IMR-90 (cell line): ENCODE measurements around the gene DENND1A. TPM values are rescaled to one million over a fixed set of nuclear protein-coding genes. Genes with fewer than 3 reads are reported as not detected.

ENCODE experiments used
- ATAC-seq: fragments of 200-7000 bp; cut with Tn5 transposase; 2 replicates; pipeline ENCODE4 v1.9.1; 2020; ENCODE audit warnings: low read depth, mild to moderate bottlenecking, moderate library complexity
- BruUV-seq: library from RNA; stranded (reverse); fragments of 400-500 nt; replicated peaks from 2 replicates; lab custom pipeline; 2021; lab: Mats Ljungman, UMichigan
- CTCF ChIA-PET: fragments of 300-600 bp; formaldehyde crosslinking; extraction: SDS; loops from one replicate; lab custom pipeline; 2021; ENCODE audit warnings: antibody characterized with exemption; lab: Yijun Ruan, JAX
- POLR2A ChIA-PET: fragments of 300-600 bp; sonication (Branson Sonifier 250); formaldehyde crosslinking; loops from one replicate; lab custom pipeline; 2022; ENCODE audit warnings: antibody characterized with exemption; ENCODE audit not compliant: unreplicated experiment; lab: Charles Lee
- DNase-seq: peaks from one replicate; pipeline ENCODE4 v3.0.0; 2013
- H2AFZ ChIP-seq: replicated peaks from 2 replicates; pipeline ENCODE3; 2013; ENCODE audit warnings: low read length, mild to moderate bottlenecking; ENCODE audit not compliant: poor library complexity
- H2AK5ac ChIP-seq: 2 replicates; pipeline ENCODE4 v1.6.1; 2013; ENCODE audit warnings: low read depth, low read length, inconsistent platforms
- H2AK9ac ChIP-seq: replicated peaks from 2 replicates; pipeline ENCODE3; 2013; ENCODE audit warnings: mild to moderate bottlenecking, low read depth, low read length, moderate library complexity; ENCODE audit not compliant: poor library complexity
- H2BK120ac ChIP-seq: 2 replicates; pipeline ENCODE4 v1.6.1; 2013; ENCODE audit warnings: low read depth, low read length, inconsistent platforms
- H2BK15ac ChIP-seq: 3 replicates; pipeline ENCODE4 v1.6.1; 2013; ENCODE audit warnings: low read depth, low read length, inconsistent platforms
- H2BK20ac ChIP-seq: 2 replicates; pipeline ENCODE4 v1.6.1; 2013; ENCODE audit warnings: low read depth, mild to moderate bottlenecking, inconsistent platforms, low read length, moderate library complexity
- H2BK5ac ChIP-seq: 2 replicates; pipeline ENCODE4 v1.6.1; 2013; ENCODE audit warnings: mild to moderate bottlenecking, low read depth, low read length, inconsistent platforms; ENCODE audit not compliant: poor library complexity, severe bottlenecking
- H3K14ac ChIP-seq: replicated peaks from 2 replicates; pipeline ENCODE4 v1.6.1; 2013; ENCODE audit warnings: low read depth, low read length, inconsistent platforms
- H3K18ac ChIP-seq: 2 replicates; pipeline ENCODE4 v1.6.1; 2013; ENCODE audit warnings: low read depth, low read length, control low read depth
- H3K23ac ChIP-seq: 2 replicates; pipeline ENCODE4 v1.6.1; 2013; ENCODE audit warnings: low read depth, low read length, inconsistent platforms
- H3K27ac ChIP-seq: 2 replicates; pipeline ENCODE4 v1.5.1; 2013; ENCODE audit warnings: mild to moderate bottlenecking, control low read depth, low read length; ENCODE audit not compliant: insufficient read depth
- H3K27me3 ChIP-seq: 2 replicates; pipeline ENCODE4 v1.6.1; 2013; ENCODE audit warnings: low read length; ENCODE audit not compliant: control insufficient read depth, insufficient read depth
- H3K36me3 ChIP-seq: 2 replicates; pipeline ENCODE4 v1.6.1; 2013; ENCODE audit warnings: low read length, mixed read lengths; ENCODE audit not compliant: control insufficient read depth, insufficient read depth
- H3K4ac ChIP-seq: 2 replicates; pipeline ENCODE4 v1.6.1; 2013; ENCODE audit warnings: low read depth, low read length, inconsistent platforms
- H3K4me1 ChIP-seq: 2 replicates; pipeline ENCODE4 v1.6.1; 2013; ENCODE audit warnings: low read length, mixed read lengths; ENCODE audit not compliant: control insufficient read depth, insufficient read depth
- H3K4me2 ChIP-seq: 2 replicates; pipeline ENCODE4 v1.6.1; 2013; ENCODE audit warnings: low read depth, mild to moderate bottlenecking, control low read depth, low read length, moderate library complexity
- H3K4me3 ChIP-seq: 2 replicates; pipeline ENCODE4 v1.5.1; 2013; ENCODE audit warnings: low read depth, mild to moderate bottlenecking, control low read depth, low read length, moderate library complexity; ENCODE audit not compliant: insufficient read depth
- H3K56ac ChIP-seq: 2 replicates; pipeline ENCODE4 v1.6.1; 2013; ENCODE audit warnings: low read length, inconsistent platforms; ENCODE audit not compliant: insufficient read depth; ENCODE audit errors: extremely low read depth
- H3K79me1 ChIP-seq, 2 experiments: 2 replicates each; pipeline ENCODE4 v1.6.1; 2013; ENCODE audit warnings: low read length in 2 of 2, inconsistent platforms in 1 of 2, low read depth in 1 of 2
- H3K9ac ChIP-seq: 2 replicates; pipeline ENCODE4 v1.6.1; 2013; ENCODE audit warnings: low read depth, low read length, control low read depth
- H3K9me1 ChIP-seq: 2 replicates; pipeline ENCODE4 v1.6.1; 2013; ENCODE audit warnings: low read length, inconsistent platforms; ENCODE audit not compliant: insufficient read depth
- H3K9me3 ChIP-seq: 2 replicates; pipeline ENCODE4 v1.6.1; 2013; ENCODE audit warnings: low read length; ENCODE audit not compliant: control insufficient read depth, insufficient read depth
- H4K20me1 ChIP-seq: 2 replicates; pipeline ENCODE4 v1.6.1; 2013; ENCODE audit warnings: low read length, inconsistent platforms; ENCODE audit not compliant: insufficient read depth
- H4K5ac ChIP-seq: 2 replicates; pipeline ENCODE4 v1.6.1; 2013; ENCODE audit warnings: mild to moderate bottlenecking, low read depth, low read length, control low read depth
- H4K8ac ChIP-seq, 2 experiments: 2 replicates each; pipeline ENCODE4 v1.6.1; 2013; ENCODE audit warnings: low read depth in 2 of 2, low read length in 2 of 2, control low read depth in 1 of 2, inconsistent platforms in 1 of 2
- H4K91ac ChIP-seq: 2 replicates; pipeline ENCODE4 v1.6.1; 2013; ENCODE audit warnings: low read depth, low read length, inconsistent platforms; ENCODE audit not compliant: insufficient read depth
- RFX5 ChIP-seq: IDR thresholded peaks from 2 replicates; pipeline ENCODE4 v1.8.0; 2012; ENCODE audit warnings: low read depth, mild to moderate bottlenecking, low read length, moderate library complexity
- SMC3 ChIP-seq: fragments of 150-350 bp; IDR thresholded peaks from 2 replicates; pipeline ENCODE4 v1.6.1; 2016; ENCODE audit warnings: low read depth, mild to moderate bottlenecking, antibody characterized with exemption, low read length, moderate library complexity
- WGBS, 2 experiments: methylation state at CpG; one replicate each; pipeline versions ENCODE4 v1.1.5 to v1.1.7; 2013; ENCODE audit warnings: missing lambda C conversion rate in 2 of 2; ENCODE audit not compliant: insufficient read length in 1 of 2; ENCODE audit errors: extremely low coverage in 2 of 2; 5-methylcytosine and 5-hydroxymethylcytosine counted together
- dilution Hi-C: fragments of 300-500 bp; cut with HindIII; formaldehyde crosslinking; loops from one replicate; pipeline ENCODE4 v1.14.3; 2018; ENCODE audit warnings: low sequenced_read_pairs; ENCODE audit not compliant: unreplicated experiment
- in situ Hi-C: fragments of 300-500 bp; cut with MboI; formaldehyde crosslinking; loops from 3 replicates; pipeline ENCODE4 v1.14.3; 2019; ENCODE audit warnings: low sequenced_read_pairs, inconsistent platforms, mixed read lengths
- intact Hi-C: fragments of 100-400 bp; cut with micrococcal nuclease; formaldehyde crosslinking; loops from 2 replicates; pipeline ENCODE4 v1.10.0; 2022
- polyA plus RNA-seq, 3 experiments: library from polyadenylated mRNA; depleted of rRNA; stranded (reverse); fragments of >200 nt; gene quantifications; 2 replicates each; pipeline ENCODE4 v1.2.3, GENCODE V29; 2012; ENCODE audit warnings: low replicate concordance in 1 of 3
- total RNA-seq: library from RNA; depleted of rRNA; stranded (reverse); fragments of >200 nt; gene quantifications from 2 replicates; pipeline ENCODE4 v1.2.3, GENCODE V29; 2012

The DENND1A gene
- total and polyA plus RNA-seq, 2 of the 4 experiments (the other 2 are of a cell fraction), result 21.4 to 27.6 TPM

DNA sequence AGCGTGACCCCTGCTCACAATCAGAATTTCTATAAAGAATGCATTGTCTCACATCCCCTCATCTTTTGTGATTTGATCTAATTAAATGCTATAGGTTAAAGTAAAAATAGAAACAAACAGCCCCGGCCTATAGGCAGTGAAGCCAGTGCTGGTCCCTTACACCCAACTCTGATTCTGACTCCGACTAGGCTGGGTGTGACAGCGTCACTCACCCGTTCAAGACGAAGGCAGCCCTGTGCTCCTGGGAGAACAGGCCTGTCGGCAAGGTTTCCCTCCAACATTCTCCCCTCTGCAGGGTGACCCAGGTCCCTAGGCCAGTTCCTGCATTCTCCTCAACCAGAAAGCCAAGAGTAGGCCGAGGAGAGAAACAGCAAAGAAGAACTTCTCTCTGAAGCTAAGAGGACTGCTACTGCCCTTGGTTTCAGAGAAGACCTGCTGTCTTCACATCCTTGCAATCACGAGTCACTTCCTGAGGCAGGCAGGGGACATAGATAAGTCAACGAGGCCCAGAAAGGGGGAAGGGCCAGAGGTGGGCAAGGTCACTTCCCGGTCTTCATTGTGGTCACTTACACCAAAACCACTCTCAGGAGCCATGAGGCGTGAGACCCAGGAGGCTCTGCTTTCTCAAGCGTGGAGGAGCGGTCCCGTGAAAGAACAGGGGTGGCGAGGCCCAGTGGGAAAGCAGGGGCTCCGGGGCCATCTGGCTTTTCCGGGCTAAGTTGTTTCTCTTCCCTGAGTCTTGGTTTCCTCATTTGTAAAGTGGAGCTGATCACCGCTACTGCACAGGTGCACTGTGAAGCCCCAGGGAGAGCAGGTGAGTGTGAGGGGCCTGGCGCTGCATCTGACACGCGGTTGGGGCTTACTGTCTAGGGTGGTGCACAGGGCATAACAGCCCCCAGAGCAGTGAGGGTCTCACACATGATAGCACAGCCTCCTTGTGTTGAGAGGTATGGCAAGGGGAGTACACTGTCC, 373.2 kb downstream of the DENND1A start:
- Histone ChIP-seq H3K27me3 (no peaks in the 10 kb centered on the region), H2AK5ac (no peak overlapping the region), H3K4me2 (no peak overlapping the region), H2BK120ac (peak overlapping the region; percentile 4; the same call in 1 of the 2 replicates), H2AK9ac (peak overlapping the region; percentile 39), H4K20me1 (0 out of 2 replicates have a peak, but pooled peaks cover 3% of the 10 kb centered on the region), H4K5ac (no peak overlapping the region), H3K9ac (no peak overlapping the region), H3K36me3 (peaks cover 8% of the 10 kb centered on the region), H3K14ac (0 out of 2 replicates have a peak overlapping the region, but pooled peaks have one; percentile 40), H3K9me3 (no peaks in the 10 kb centered on the region), H3K4ac (no peak overlapping the region), H3K23ac (no peak overlapping the region), H3K56ac (no peak overlapping the region), H3K79me1 (no peaks in the 10 kb centered on the region), H3K4me3 (no peak overlapping the region), H3K18ac (no peak overlapping the region), H3K27ac (no peak overlapping the region), H2BK15ac (no peak overlapping the region), H2AFZ (no peak overlapping the region), H3K4me1 (0 out of 2 replicates have a peak, but pooled peaks cover 2% of the 10 kb centered on the region), H3K9me1 (peaks cover 8% of the 10 kb centered on the region; the same call in 1 of the 2 replicates), H2BK5ac (no peak overlapping the region), H4K8ac (no peak overlapping the region), H2BK20ac (no peak overlapping the region), H4K91ac (no peak overlapping the region)
- ChIA-PET CTCF (no interaction called here), POLR2A (no interaction called here)
- TF ChIP-seq SMC3 (no peak), RFX5 (no peak)
- dilution Hi-C loops, result no loop called here
- 90% methylated on average over 5 of the region's 22 CpGs; no CpG with 5 or more reads in 1 of the 2 experiments for WGBS, 2 experiments
- BruUV-seq, result no TSS peak
- intact Hi-C loops, result no loop called here
- no peak for ATAC-seq
- peak; percentile 26 for DNase-seq
- in situ Hi-C loops, result no loop called here
